Eye (tissue), 1 donor: ENCODE results near the gene EEF1G.
"Not testable (repeated sequence)": the region's sequence is repeated elsewhere in the genome, so short reads cannot be mapped to it uniquely, and the experiment has no call there.

Experiments used
- DNase-seq: peaks from one replicate; pipeline ENCODE4 v3.0.0-alpha.2; 2015

Gene EEF1G

GRCh38 chr11:62603072-62603408 lies 29.3 kb upstream of the EEF1G start:
- no peak for DNase-seq

DNA sequence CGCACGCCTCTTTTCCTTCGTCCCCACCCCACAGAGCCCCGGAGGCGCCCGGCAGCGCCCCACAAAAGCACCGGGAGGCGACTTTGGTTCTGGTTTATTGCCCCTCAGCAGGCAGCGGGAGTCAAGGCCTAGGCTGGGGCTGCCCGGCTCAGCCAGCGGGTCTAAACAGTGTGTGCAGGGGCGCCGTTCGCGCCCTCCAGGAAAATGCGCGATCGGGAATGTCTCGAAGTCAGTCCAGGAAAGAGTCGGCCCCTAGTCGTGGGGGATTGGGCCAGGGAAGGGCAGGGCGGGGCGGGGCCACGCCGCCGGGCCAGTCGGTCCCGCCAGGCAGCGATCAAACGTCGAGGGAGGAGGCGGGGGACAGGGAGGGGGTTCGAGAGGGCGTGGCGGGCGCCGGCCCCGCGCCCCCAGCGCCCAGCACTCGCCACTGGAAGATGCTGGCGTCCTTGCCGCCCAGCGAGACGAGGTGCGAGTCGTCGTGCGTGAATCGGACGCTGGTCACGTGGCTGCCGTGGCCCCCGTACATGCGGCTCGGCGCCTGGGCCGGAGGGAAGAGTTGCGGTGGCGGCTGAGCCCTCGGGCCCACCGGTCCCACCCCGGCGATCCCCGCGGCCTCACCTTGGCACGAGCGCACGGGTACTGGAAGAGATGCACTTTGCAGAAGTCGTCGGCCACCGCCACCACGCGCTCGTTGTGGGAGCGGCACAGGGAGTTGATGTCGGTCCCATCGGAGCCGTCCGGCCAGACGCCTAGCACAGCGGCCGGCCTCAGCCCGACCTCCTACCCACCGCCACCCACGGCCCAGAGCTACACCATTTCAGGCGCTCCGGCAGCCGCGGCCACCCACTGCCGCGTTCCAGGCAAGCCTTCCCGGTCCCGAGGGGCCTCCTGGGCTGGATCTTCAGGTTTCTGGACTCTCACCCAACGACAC lies 28.7 kb upstream of the EEF1G start:
- no peak for DNase-seq

- DNase-seq: peak; percentile 100
These were observed 27.9 kb upstream of the EEF1G start, which contains the start of gene MTA2 for GRCh38 chr11:62601372-62602140. Gene MTA2 (minus strand): TSS chr11:62601865. CDS start chr11:62601450, 415 bp downstream.

- DNase-seq: no peak
These were observed 27.4 kb upstream of the EEF1G start for GRCh38 chr11:62601122-62601371.

GRCh38 chr11:62600367-62601121 lies 26.9 kb upstream of the EEF1G start:
- peak; percentile 40 for DNase-seq

- DNase-seq: no peak
These were observed 26.2 kb upstream of the EEF1G start for GRCh38 chr11:62599901-62600300.

- peak; percentile 97 for DNase-seq
These were observed 25.5 kb upstream of the EEF1G start for GRCh38 chr11:62599069-62599696.

DNA sequence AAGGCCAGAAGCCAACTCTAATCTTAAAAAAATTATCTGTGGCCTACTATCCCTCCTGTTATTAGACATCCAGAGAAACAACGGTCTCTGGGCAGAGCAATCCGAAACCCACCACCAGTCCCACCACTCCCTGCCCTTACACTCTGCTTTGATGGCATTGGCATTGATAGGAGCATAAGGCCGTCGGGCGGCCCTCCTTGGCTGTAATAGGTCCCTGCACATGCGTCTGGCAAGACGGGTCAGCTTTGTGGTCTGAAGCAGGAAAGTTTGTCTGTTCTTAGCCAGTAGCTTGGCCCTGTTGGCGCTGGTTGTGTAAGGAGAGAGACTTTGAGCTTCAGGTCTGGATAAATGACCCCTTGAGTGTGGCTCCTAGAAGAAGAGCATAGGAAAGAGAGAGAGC lies 21.4 kb upstream of the EEF1G start:
- DNase-seq: no peak

DNA sequence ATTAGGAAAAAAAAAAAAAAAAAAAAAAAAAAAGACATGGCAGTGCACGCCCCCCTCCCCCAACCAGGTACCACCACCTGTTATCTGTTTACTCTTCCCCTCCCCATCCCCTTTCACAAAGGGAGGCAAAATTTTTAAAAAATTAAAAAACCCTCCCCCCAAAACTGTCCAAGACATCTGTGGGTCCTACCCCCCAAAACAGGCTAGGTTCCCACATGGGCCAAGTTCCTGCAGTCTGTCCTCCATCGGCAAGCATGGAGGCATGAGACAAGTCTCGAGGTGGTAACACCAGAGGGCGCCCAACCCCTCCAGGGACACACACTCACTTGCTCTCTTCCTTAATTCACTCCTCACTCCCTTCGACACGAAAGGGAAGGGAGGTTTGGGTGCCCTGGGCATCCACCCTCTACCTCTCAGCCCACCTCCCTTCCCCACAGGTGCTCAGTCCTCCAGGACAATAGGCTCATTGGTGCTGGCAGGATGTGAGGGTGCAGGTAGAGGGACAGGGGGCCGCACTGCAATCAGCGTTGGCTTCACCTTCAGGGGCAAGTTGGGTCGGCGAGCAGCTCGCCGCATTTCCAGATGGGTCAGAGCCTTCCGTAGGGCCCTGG lies 19.8 kb upstream of the EEF1G start:
- DNase-seq: peak; percentile 81

DNA sequence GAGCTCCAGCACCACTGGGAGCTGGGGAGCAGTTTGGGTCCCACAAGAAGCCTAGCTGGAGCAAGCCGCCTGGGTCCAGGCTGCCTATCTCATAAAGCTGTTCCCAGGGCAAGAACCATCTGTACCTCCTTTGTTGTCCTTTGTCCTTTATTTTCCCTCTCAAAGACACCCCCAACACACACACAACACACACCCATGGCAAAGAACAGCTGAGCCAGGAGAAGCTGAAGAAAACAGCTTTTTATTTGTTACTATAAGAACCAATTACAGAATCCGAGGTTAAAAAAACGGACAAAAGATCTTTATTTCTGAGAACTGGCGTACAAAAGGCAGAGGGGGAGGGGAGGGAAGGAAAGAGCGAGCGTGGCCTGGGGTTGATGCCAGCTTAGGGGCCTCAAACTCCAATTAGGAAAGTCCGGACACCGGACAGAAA lies 19.3 kb upstream of the EEF1G start:
- no peak for DNase-seq

- DNase-seq: no peak
These were observed 18.6 kb upstream of the EEF1G start for GRCh38 chr11:62592146-62592815.

- DNase-seq: peak; percentile 100
These were observed 17.9 kb upstream of the EEF1G start, which contains the start of gene TUT1 for GRCh38 chr11:62591448-62592145. Gene TUT1 (minus strand): TSS chr11:62591523. CDS start chr11:62591485, 38 bp downstream.

- no peak for DNase-seq
These were observed 15.4 kb upstream of the EEF1G start for GRCh38 chr11:62588966-62589637.

DNA sequence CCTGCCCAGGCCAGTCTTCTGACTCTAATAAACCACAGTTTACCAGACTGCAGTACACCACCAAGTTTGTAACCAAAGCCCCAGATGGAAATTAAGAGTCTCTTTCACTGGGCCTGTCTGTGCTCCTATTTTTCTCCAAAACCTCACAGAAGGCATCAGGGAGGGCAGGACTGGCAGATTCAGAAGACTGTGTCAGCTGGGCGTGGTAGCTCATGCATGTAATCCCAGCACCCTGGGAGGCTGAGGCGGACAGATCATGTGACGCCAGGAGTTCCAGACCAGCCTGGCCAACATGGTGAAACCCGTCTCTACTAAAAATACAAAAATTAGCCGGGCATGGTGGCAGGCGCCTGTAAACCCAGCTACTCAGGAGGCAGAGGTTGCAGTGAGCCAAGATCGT lies 11.7 kb upstream of the EEF1G start:
- not testable (repeated sequence) for DNase-seq

DNA sequence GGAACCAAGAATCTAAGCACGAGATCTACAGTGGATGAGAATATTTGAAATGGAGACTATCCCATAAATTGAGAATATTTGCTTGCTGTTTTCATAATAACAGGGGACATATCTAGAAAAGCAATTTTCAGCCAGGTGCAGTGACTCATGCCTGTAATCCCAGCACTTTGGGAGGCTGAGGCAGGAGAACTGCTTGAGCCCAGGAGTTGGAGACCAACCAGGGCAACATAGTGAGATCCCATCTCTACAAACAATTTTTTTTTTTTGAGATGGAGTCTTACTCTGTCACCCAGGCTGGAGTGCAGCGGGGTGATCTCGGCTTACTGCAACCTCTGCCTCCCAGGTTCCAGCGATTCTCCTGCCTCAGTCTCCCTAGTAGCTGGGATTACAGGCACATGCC lies 8.0 kb upstream of the EEF1G start:
- not testable (repeated sequence) for DNase-seq

DNA sequence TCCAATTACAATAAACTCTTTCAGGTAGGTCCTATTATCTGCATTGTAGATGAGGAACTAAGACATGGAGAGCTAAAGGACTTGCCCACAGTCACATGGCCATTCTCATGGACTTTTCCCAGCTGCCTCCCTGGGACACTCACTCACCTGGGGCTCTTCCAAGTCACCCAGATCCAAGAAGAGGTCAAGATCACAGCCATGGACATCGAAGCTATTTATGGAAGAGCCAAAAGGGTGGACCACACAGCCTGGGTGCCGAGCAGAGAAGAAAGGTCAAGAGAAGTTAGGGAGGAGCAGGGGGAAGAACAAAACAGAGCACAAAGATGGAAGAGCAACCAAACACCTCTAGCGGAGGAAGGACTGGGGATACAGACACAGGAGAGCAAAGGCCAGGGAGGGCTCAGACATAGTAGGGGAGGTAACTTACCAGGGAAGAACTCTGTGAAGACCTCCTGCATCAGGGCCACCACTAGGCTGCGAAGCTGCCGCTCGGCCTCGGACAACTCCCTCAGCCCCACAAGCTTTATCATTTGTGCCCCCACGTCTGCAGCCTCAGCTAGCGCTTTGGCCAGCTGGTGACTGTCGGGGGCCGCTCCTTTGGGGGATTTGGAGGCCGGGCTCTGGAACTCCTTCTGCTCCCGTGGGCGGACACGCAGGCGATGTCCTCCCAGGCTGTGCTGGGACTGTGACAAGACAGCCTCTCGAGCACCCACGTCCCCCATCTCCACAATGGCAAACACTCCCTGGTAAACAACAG lies 7.4 kb upstream of the EEF1G start:
- no peak for DNase-seq

DNA sequence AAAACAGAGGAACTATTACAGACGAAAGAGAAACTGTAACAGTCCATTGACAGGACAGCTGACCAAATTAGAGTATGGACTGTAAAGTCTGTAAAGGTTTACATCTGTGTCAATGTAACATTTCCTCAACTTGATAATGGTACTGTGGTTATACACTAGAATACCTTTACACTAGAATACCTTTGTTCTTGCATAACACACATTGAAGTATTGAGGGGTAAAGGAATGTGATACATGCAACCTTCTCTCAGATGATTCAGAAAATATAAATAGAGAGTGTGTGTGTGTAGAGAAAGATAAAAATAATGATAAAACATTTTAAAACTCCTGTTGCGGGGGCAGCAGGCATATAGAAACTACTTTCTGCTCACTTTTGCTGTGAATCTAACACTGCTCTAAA lies 5.6 kb upstream of the EEF1G start:
- no peak for DNase-seq

DNA sequence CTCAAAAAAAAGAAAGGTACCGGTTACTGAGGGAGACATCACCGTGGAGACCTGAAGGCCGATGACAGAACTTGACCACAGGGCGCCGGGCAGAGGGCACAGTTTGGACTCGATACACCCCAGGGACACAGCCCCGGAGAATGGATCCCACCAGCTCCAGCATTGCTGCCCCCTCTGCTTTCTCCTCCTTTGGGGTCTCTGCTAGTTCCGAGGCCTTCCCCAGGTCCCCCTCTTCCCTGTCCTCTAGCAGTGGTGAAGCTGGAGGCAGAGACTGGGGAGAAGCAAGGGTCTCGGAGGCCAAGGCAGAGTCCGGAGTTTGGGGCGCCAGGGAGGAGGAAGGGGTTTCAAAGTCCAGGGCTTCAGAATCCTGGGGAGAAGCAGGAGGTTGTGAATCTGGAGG lies 4.8 kb upstream of the EEF1G start:
- no peak for DNase-seq

GRCh38 chr11:62577046-62577714 lies 3.5 kb upstream of the EEF1G start:
- DNase-seq: no peak
